Measurements from ENCODE around the gene LILRB1. TPM values are rescaled to one million over a fixed set of nuclear protein-coding genes. Genes with fewer than 3 reads are reported as not detected.
"Not testable (repeated sequence)": the region's sequence is repeated elsewhere in the genome, so short reads cannot be mapped to it uniquely, and the experiment has no call there.

The LILRB1 gene
- 2.2 TPM for total RNA-seq
- long read RNA-seq: 0 reads

- peak; percentile 41 for ATAC-seq
- intact Hi-C loops (cut with micrococcal nuclease); DNase-seq: not testable (repeated sequence)
Observed at GRCh38 chr19:54630262-54630661, at the start of gene LILRB1. TSS of gene LILRB1 (plus strand) at chr19:54630484. CDS start at chr19:54631074, 590 bp downstream.

GRCh38 chr19:54586397-54586796 lies 43.9 kb upstream of the LILRB1 start:
- intact Hi-C loops (cut with micrococcal nuclease): no loop called here
- no peak for DNase-seq

GRCh38 chr19:54587026-54587425 lies 43.3 kb upstream of the LILRB1 start:
- intact Hi-C loops (cut with micrococcal nuclease): no loop called here
- ATAC-seq (no peak), DNase-seq (no peak)

More at GRCh38 chr19:54586397-54586796, 43.9 kb upstream of the LILRB1 start:
- ATAC-seq: no peak

- intact Hi-C loops (cut with micrococcal nuclease); DNase-seq: not testable (repeated sequence)
- peak; percentile 52 for ATAC-seq
Observed at GRCh38 chr19:54593445-54593844, 36.8 kb upstream of the LILRB1 start, which contains the start of gene LILRA1. TSS of gene LILRA1 (plus strand) at chr19:54593632. CDS start at chr19:54594245, 613 bp downstream.

GRCh38 chr19:54593931-54594626 lies 36.2 kb upstream of the LILRB1 start:
- ATAC-seq: peak; percentile 50
- intact Hi-C loops (cut with micrococcal nuclease): not testable (repeated sequence)

GRCh38 chr19:54594737-54595136 lies 35.5 kb upstream of the LILRB1 start:
- intact Hi-C loops (cut with micrococcal nuclease): no loop called here
- no peak for ATAC-seq

More at GRCh38 chr19:54593931-54594626, 36.2 kb upstream of the LILRB1 start:
- DNase-seq: not testable (repeated sequence)

GRCh38 chr19:54595680-54596436 lies 34.4 kb upstream of the LILRB1 start:
- intact Hi-C loops (cut with micrococcal nuclease); ATAC-seq; DNase-seq: not testable (repeated sequence)

More at GRCh38 chr19:54594737-54595136, 35.5 kb upstream of the LILRB1 start:
- DNase-seq: no peak

- no peak for ATAC-seq
- intact Hi-C loops (cut with micrococcal nuclease): no loop called here
Observed at GRCh38 chr19:54600212-54600611, 30.1 kb upstream of the LILRB1 start.

GRCh38 chr19:54606230-54606629 lies 24.1 kb upstream of the LILRB1 start:
- ATAC-seq: peak; percentile 30
- intact Hi-C loops (cut with micrococcal nuclease): no loop called here
- DNase-seq: no peak

More at GRCh38 chr19:54600212-54600611, 30.1 kb upstream of the LILRB1 start:
- no peak for DNase-seq

GRCh38 chr19:54606891-54607784 lies 23.1 kb upstream of the LILRB1 start:
- intact Hi-C loops (cut with micrococcal nuclease): no loop called here
- ATAC-seq (peak; percentile 48), DNase-seq (no peak)

GRCh38 chr19:54607785-54608150 lies 22.5 kb upstream of the LILRB1 start:
- ATAC-seq (no peak), DNase-seq (no peak)
- intact Hi-C loops (cut with micrococcal nuclease): no loop called here

GRCh38 chr19:54608205-54608604 lies 22.1 kb upstream of the LILRB1 start:
- intact Hi-C loops (cut with micrococcal nuclease): no loop called here
- no peak for DNase-seq
- ATAC-seq: no peak

- no peak for DNase-seq
- no peak for ATAC-seq
Observed at GRCh38 chr19:54608792-54609191, 21.5 kb upstream of the LILRB1 start.

GRCh38 chr19:54609356-54609791 lies 20.9 kb upstream of the LILRB1 start:
- DNase-seq (no peak), ATAC-seq (no peak)
- intact Hi-C loops (cut with micrococcal nuclease): no loop called here

More at GRCh38 chr19:54608792-54609191, 21.5 kb upstream of the LILRB1 start:
- intact Hi-C loops (cut with micrococcal nuclease): no loop called here

- ATAC-seq (no peak), DNase-seq (no peak)
- intact Hi-C loops (cut with micrococcal nuclease): no loop called here
Observed at GRCh38 chr19:54612428-54612827, 17.9 kb upstream of the LILRB1 start.

- DNase-seq (no peak), ATAC-seq (no peak)
- intact Hi-C loops (cut with micrococcal nuclease): no loop called here
Observed at GRCh38 chr19:54614726-54615125, 15.6 kb upstream of the LILRB1 start.

- DNase-seq (no peak), ATAC-seq (no peak)
- intact Hi-C loops (cut with micrococcal nuclease): no loop called here
Observed at GRCh38 chr19:54616057-54616456, 14.2 kb upstream of the LILRB1 start.

- intact Hi-C loops (cut with micrococcal nuclease): no loop called here
- ATAC-seq (no peak), DNase-seq (no peak)
Observed at GRCh38 chr19:54616821-54617560, 13.3 kb upstream of the LILRB1 start.

All from left ventricle myocardium superior (tissue), 1 donor.